Fibroblast of skin of left biceps (primary cell): Measurements from ENCODE around the gene DDX55.
"Not testable (repeated sequence)": the region's sequence is repeated elsewhere in the genome, so short reads cannot be mapped to it uniquely, and the experiment has no call there.

ENCODE experiments used
- DNase-seq, 2 experiments: peaks; one replicate each; pipeline ENCODE4 v3.0.0-alpha.2; 2013; ENCODE audit warnings: low read depth in 2 of 2

Gene DDX55

GRCh38 chr12:123601602-123602489 is at the start of gene DDX55:
TSS of gene DDX55 (plus strand) at chr12:123602099. CDS start at chr12:123602149, 50 bp downstream.
- DNase-seq = peak; percentile 43 to 48

GRCh38 chr12:123554136-123554535 is 47.8 kb upstream of the DDX55 start:
- not testable (repeated sequence) for DNase-seq

GRCh38 chr12:123554843-123555242 is 47.1 kb upstream of the DDX55 start:
- not testable (repeated sequence) for DNase-seq

GRCh38 chr12:123558487-123558886 is 43.4 kb upstream of the DDX55 start:
- DNase-seq = not testable (repeated sequence)

- DNase-seq = no peak
Observed at GRCh38 chr12:123559468-123559867, 42.4 kb upstream of the DDX55 start.

- peak; percentile 68 to 69 for DNase-seq
Observed at GRCh38 chr12:123571343-123571813, 30.5 kb upstream of the DDX55 start.

GRCh38 chr12:123572391-123572790 is 29.5 kb upstream of the DDX55 start:
- no peak for DNase-seq

- no peak for DNase-seq
Observed at GRCh38 chr12:123573870-123574269, 28.0 kb upstream of the DDX55 start.

- no peak for DNase-seq
Observed at GRCh38 chr12:123576611-123577010, 25.3 kb upstream of the DDX55 start.

GRCh38 chr12:123578243-123578642 is 23.7 kb upstream of the DDX55 start:
- DNase-seq = no peak

GRCh38 chr12:123578829-123579228 is 23.1 kb upstream of the DDX55 start:
- not testable (repeated sequence) for DNase-seq

- DNase-seq = no peak
Observed at GRCh38 chr12:123580772-123581171, 21.1 kb upstream of the DDX55 start.

- DNase-seq = no peak
Observed at GRCh38 chr12:123591702-123592481, 10.0 kb upstream of the DDX55 start.

- no peak for DNase-seq
Observed at GRCh38 chr12:123595729-123596128, 6.2 kb upstream of the DDX55 start.

- DNase-seq = no peak
Observed at GRCh38 chr12:123597100-123597499, 4.8 kb upstream of the DDX55 start.

- DNase-seq = no peak
Observed at GRCh38 chr12:123598522-123598921, 3.4 kb upstream of the DDX55 start.

GRCh38 chr12:123599310-123599709 is 2.6 kb upstream of the DDX55 start:
- DNase-seq = no peak

- DNase-seq = no peak
Observed at GRCh38 chr12:123599721-123600120, 2.2 kb upstream of the DDX55 start.

GRCh38 chr12:123602651-123603195 is 824 bp downstream of the DDX55 start:
- no peak for DNase-seq

- DNase-seq = not testable (repeated sequence)
Observed at GRCh38 chr12:123603495-123603894, 1.6 kb downstream of the DDX55 start.

- no peak for DNase-seq
Observed at GRCh38 chr12:123607756-123608155, 5.9 kb downstream of the DDX55 start.

- DNase-seq = no peak
Observed at GRCh38 chr12:123608182-123608581, 6.3 kb downstream of the DDX55 start.
